Lower leg skin (tissue), 3 donors: ENCODE measurements around the gene P2RY11.

Experiments
- POLR2A ChIP-seq, 2 donors: fragments of 450-650 bp; IDR thresholded peaks; one replicate each; pipeline ENCODE4 v1.6.1; 2016 to 2017; ENCODE audit warnings: antibody characterized with exemption in 2 of 2, mild to moderate bottlenecking in 1 of 2, moderate library complexity in 1 of 2
- TF ChIP-seq, protein P1 (sequence below), 3 donors: fragments of 450-650 bp; IDR thresholded peaks; one replicate each; pipeline ENCODE4 v1.5.1; 2016; ENCODE audit warnings: antibody characterized with exemption in 3 of 3, mild to moderate bottlenecking in 3 of 3, moderate library complexity in 2 of 3

DNA sequence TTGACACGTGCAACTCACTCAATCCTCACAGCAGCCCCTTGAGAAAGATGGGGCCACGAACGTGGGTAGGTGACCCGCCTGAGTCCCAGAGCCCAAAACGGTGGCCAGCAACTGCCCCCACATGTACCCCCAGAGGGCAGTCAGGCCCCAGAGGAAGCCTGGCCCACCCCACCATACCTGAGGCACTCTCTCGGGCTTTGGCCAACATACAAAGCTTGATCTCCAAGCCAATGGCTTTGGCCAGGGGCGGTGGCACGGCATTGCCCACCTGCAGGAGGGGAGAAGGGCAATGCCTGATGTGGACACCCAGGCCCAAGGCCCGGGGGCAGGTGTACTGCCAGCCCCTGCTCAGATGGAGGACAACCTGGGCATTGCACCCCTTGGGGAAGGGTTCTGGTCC, 22.5 kb downstream of the P2RY11 start:
- TF ChIP-seq, protein P1, sequence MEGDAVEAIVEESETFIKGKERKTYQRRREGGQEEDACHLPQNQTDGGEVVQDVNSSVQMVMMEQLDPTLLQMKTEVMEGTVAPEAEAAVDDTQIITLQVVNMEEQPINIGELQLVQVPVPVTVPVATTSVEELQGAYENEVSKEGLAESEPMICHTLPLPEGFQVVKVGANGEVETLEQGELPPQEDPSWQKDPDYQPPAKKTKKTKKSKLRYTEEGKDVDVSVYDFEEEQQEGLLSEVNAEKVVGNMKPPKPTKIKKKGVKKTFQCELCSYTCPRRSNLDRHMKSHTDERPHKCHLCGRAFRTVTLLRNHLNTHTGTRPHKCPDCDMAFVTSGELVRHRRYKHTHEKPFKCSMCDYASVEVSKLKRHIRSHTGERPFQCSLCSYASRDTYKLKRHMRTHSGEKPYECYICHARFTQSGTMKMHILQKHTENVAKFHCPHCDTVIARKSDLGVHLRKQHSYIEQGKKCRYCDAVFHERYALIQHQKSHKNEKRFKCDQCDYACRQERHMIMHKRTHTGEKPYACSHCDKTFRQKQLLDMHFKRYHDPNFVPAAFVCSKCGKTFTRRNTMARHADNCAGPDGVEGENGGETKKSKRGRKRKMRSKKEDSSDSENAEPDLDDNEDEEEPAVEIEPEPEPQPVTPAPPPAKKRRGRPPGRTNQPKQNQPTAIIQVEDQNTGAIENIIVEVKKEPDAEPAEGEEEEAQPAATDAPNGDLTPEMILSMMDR (IDR thresholded peaks at IDR 0.05), result no peak
- TF ChIP-seq POLR2A (IDR thresholded peaks at IDR 0.05), result no peak
